A549 (cell line): Measurements from ENCODE around the gene UBAC2.

Source experiments
- BCL3 ChIP-seq: fragments of >200 bp; sonication (Bioruptor Twin); formaldehyde crosslinking; IDR thresholded peaks from 3 replicates; pipeline ENCODE4 v1.6.1; 2016
- CBX2 ChIP-seq: fragments of 200-600 bp; sonication (generic); IDR thresholded peaks from 2 replicates; pipeline ENCODE4 v1.6.1; 2016; ENCODE audit warnings: low read depth, mild to moderate bottlenecking, borderline replicate concordance
- CTCF ChIP-seq: fragments of >200 bp; sonication (Bioruptor Twin); formaldehyde crosslinking; IDR thresholded peaks from 3 replicates; pipeline ENCODE4 v1.5.1; 2016
- HOXB5 ChIP-seq: fragments of 250-450 bp; sonication (Bioruptor Pico); IDR thresholded peaks from 2 replicates; pipeline ENCODE4 v1.5.0; 2020; ENCODE audit warnings: mild to moderate bottlenecking, moderate library complexity
- MAZ ChIP-seq: fragments of 150-350 bp; IDR thresholded peaks from 2 replicates; pipeline ENCODE4 v1.6.1; 2014; ENCODE audit warnings: antibody characterized with exemption, low read depth, low read length, borderline replicate concordance
- NR3C1 ChIP-seq: fragments of >200 bp; sonication (Bioruptor Twin); formaldehyde crosslinking; IDR thresholded peaks from 3 replicates; pipeline ENCODE4 v1.6.1; 2017
- POLR2A ChIP-seq: IDR thresholded peaks from 2 replicates; pipeline ENCODE4 v1.6.1; 2012; ENCODE audit warnings: mild to moderate bottlenecking, low read length
- RAD21 ChIP-seq, 2 experiments: fragments of >200 bp in 1 of 2; sonication (Bioruptor Twin) in 1 of 2; formaldehyde crosslinking in 1 of 2; IDR thresholded peaks in 1 of 2; conservative IDR thresholded peaks in 1 of 2; 2 replicates in 1 of 2; 3 replicates in 1 of 2; pipeline ENCODE4 v1.6.1; 2012 to 2018; ENCODE audit warnings: inconsistent platforms in 1 of 2
- RARB ChIP-seq: fragments of 250-450 bp; sonication (Bioruptor Pico); IDR thresholded peaks from 2 replicates; pipeline ENCODE4 v1.8.0; 2021; ENCODE audit warnings: mild to moderate bottlenecking, moderate library complexity
- TF ChIP-seq, protein P1 (sequence below): fragments of 450-650 bp; IDR thresholded peaks from 2 replicates; pipeline ENCODE4 v1.6.1; 2014; ENCODE audit warnings: antibody characterized with exemption

- no peak for TF ChIP-seq CTCF
- TF ChIP-seq CBX2: no peak
- TF ChIP-seq BCL3: no peak
- TF ChIP-seq RARB (CRISPR knock-in tag): no peak
- no peak for TF ChIP-seq MAZ
- TF ChIP-seq RAD21 (conservative IDR thresholded peaks at IDR 0.05 in 1 of 2, IDR thresholded peaks at IDR 0.05 in 1 of 2): no peak
- no peak for TF ChIP-seq NR3C1
- TF ChIP-seq HOXB5 (CRISPR knock-in tag): no peak
- TF ChIP-seq, protein P1, sequence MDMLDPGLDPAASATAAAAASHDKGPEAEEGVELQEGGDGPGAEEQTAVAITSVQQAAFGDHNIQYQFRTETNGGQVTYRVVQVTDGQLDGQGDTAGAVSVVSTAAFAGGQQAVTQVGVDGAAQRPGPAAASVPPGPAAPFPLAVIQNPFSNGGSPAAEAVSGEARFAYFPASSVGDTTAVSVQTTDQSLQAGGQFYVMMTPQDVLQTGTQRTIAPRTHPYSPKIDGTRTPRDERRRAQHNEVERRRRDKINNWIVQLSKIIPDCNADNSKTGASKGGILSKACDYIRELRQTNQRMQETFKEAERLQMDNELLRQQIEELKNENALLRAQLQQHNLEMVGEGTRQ: no peak
- no peak for TF ChIP-seq POLR2A
Observed at GRCh38 chr13:99199541-99200431, 868 bp upstream of the UBAC2 start.
